Esophagus muscularis mucosa (tissue), 4 donors: Measurements from ENCODE around the gene LDLRAD3. TPM values are rescaled to one million over a fixed set of nuclear protein-coding genes. Genes with fewer than 3 reads are reported as not detected.

ENCODE experiments used
- DNase-seq: peaks from one replicate; pipeline ENCODE4 v3.0.0-alpha.2; 2017; ENCODE audit errors: extremely low spot score
- H3K27ac ChIP-seq, 4 donors: fragments of 200-600 bp; sonication (generic); replicated peaks in 1 of 4; 1 replicate in 3 of 4; 2 replicates in 1 of 4; pipeline ENCODE4 v1.5.1; 2016 to 2019; ENCODE audit warnings: mild to moderate bottlenecking in 1 of 4
- H3K27me3 ChIP-seq, 4 donors: fragments of 200-600 bp; sonication (generic); one replicate each; pipeline versions ENCODE4 v1.5.1 to v1.6.0; 2016 to 2019
- H3K36me3 ChIP-seq, 4 donors: fragments of 200-600 bp; sonication (generic); one replicate each; pipeline ENCODE4 v1.5.1; 2016 to 2019
- H3K4me1 ChIP-seq, 4 donors: fragments of 200-600 bp; sonication (generic); one replicate each; pipeline ENCODE4 v1.5.1; 2016 to 2019
- H3K4me3 ChIP-seq, 4 donors: fragments of 200-600 bp; sonication (generic); 1 replicate in 2 of 4; 2 replicates in 2 of 4; pipeline ENCODE4 v1.5.1; 2016 to 2019; ENCODE audit warnings: mild to moderate bottlenecking in 4 of 4, moderate library complexity in 1 of 4
- H3K9me3 ChIP-seq, 4 donors: fragments of 200-600 bp; sonication (generic); 1 replicate in 3 of 4; 2 replicates in 1 of 4; pipeline ENCODE4 v1.5.1; 2016 to 2019
- EP300 ChIP-seq: sonication (generic); formaldehyde crosslinking; IDR thresholded peaks from one replicate; pipeline ENCODE4 v1.6.1; 2017; ENCODE audit warnings: antibody characterized with exemption
- POLR2A ChIP-seq: fragments of 450-650 bp; IDR thresholded peaks from one replicate; pipeline ENCODE4 v1.6.1; 2017; ENCODE audit warnings: antibody characterized with exemption, moderate library complexity, mild to moderate bottlenecking, low read depth
- POLR2AphosphoS5 ChIP-seq, 2 donors: sonication (generic); formaldehyde crosslinking; IDR thresholded peaks; one replicate each; pipeline ENCODE4 v1.6.1; 2017; ENCODE audit warnings: antibody characterized with exemption in 2 of 2
- WGBS: methylation state at CpG from one replicate; pipeline ENCODE4 v1.1.5; 2018; 5-methylcytosine and 5-hydroxymethylcytosine counted together
- intact Hi-C: fragments of 100-400 bp; cut with DNase I; formaldehyde crosslinking; loops from one replicate; pipeline ENCODE4 v1.15.1; 2023
- total RNA-seq, 4 donors: library from RNA; depleted of rRNA; stranded (reverse); fragments of >200 nt; gene quantifications; one replicate each; pipeline versions ENCODE4 v1.1.0 to v1.2.1, GENCODE V29; 2016
- TF ChIP-seq, protein P1 (sequence below), 3 experiments: fragments of 200-600 bp in 2 of 3; fragments of 450-650 bp in 1 of 3; sonication (generic) in 2 of 3; IDR thresholded peaks; one replicate each; pipeline ENCODE4 v1.5.1; 2017 to 2019; ENCODE audit warnings: antibody characterized with exemption in 3 of 3, mild to moderate bottlenecking in 2 of 3, moderate library complexity in 1 of 3

LDLRAD3 gene
- total RNA-seq, 4 donors from 2014 or later: 6.8 to 8.7 (median 8.2) TPM

GRCh38 chr11:36215693-36216060 lies 271.8 kb downstream of the LDLRAD3 start:
- Histone ChIP-seq H3K4me3 (no peak overlapping the region), H3K27ac (no peak overlapping the region), H3K27me3 (no peaks in the 10 kb centered on the region), H3K36me3 (no peaks in the 10 kb centered on the region), H3K4me1 (no peaks in the 10 kb centered on the region), H3K9me3 (peaks cover 0 to 11% (median 10%) of the 10 kb centered on the region in 4 donors)
- DNase-seq: no peak
- intact Hi-C loops: no loop called here
- 92% methylated on average over 5 of the region's 7 CpGs for WGBS
- TF ChIP-seq, protein P1, sequence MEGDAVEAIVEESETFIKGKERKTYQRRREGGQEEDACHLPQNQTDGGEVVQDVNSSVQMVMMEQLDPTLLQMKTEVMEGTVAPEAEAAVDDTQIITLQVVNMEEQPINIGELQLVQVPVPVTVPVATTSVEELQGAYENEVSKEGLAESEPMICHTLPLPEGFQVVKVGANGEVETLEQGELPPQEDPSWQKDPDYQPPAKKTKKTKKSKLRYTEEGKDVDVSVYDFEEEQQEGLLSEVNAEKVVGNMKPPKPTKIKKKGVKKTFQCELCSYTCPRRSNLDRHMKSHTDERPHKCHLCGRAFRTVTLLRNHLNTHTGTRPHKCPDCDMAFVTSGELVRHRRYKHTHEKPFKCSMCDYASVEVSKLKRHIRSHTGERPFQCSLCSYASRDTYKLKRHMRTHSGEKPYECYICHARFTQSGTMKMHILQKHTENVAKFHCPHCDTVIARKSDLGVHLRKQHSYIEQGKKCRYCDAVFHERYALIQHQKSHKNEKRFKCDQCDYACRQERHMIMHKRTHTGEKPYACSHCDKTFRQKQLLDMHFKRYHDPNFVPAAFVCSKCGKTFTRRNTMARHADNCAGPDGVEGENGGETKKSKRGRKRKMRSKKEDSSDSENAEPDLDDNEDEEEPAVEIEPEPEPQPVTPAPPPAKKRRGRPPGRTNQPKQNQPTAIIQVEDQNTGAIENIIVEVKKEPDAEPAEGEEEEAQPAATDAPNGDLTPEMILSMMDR (IDR thresholded peaks at IDR 0.05): no peak
- TF ChIP-seq POLR2AphosphoS5 (IDR thresholded peaks at IDR 0.05): no peak

GRCh38 chr11:36216061-36216615 lies 272.3 kb downstream of the LDLRAD3 start:
- WGBS: 97% methylated on average over 3 of the region's 3 CpGs
- Histone ChIP-seq H3K36me3 (no peaks in the 10 kb centered on the region), H3K4me3 (no peak overlapping the region), H3K9me3 (peaks cover 0 to 11% (median 10%) of the 10 kb centered on the region in 4 donors), H3K27ac (no peak overlapping the region), H3K4me1 (no peaks in the 10 kb centered on the region), H3K27me3 (no peaks in the 10 kb centered on the region)
- TF ChIP-seq, protein P1 (IDR thresholded peaks at IDR 0.05): no peak
- intact Hi-C loops: no loop called here
- no peak for DNase-seq

DNA sequence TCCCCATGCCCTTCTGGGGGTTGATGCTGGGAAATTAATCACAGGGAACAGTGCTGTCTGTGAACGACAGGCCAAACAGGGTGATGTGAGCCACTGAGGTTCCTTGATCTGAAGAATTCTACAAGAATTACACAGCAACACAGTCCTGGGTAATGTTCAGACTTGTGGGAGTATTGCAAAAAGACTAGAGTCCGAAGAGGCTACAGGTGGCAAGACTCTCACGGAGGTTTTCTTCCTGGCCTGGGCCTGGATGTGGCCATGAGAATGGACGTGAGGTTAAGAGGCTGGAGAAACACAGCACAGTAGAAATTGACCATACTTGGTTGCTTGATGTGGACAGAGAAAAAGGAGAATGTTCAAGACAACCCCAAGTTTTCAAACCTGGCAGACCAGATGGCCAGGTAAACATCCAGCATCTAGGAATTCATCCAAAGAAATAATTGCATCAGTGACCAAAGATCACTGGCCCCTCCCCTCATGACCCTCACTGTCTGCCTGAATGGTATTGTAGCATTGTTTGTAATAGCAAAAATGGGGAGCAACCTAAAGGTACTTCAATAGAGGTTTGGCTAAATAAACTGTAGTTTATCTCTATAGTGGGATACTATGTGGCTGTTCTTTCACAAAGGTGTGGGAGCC lies 274.5 kb downstream of the LDLRAD3 start:
- H3K27me3 ChIP-seq: no peaks in the 10 kb centered on the region

GRCh38 chr11:36219996-36220395 lies 276.1 kb downstream of the LDLRAD3 start:
- peaks cover 0 to 14% (median 12%) of the 10 kb centered on the region in 4 donors for H3K4me1 ChIP-seq

More for the DNA sequence above, 274.5 kb downstream of the LDLRAD3 start:
- intact Hi-C loops: no loop called here
- peaks cover 0 to 11% (median 10%) of the 10 kb centered on the region in 4 donors for H3K9me3 ChIP-seq
- H3K27ac ChIP-seq: no peak overlapping the region
- no peaks in the 10 kb centered on the region for H3K36me3 ChIP-seq
- TF ChIP-seq EP300 (no peak), POLR2A (no peak)
- TF ChIP-seq, protein P1 (IDR thresholded peaks at IDR 0.05): no peak
- H3K4me3 ChIP-seq: no peak overlapping the region
- DNase-seq: no peak
- peaks cover 0 to 11% (median 10%) of the 10 kb centered on the region in 4 donors for H3K4me1 ChIP-seq
- 97% methylated on average over 4 of the region's 4 CpGs for WGBS

More at GRCh38 chr11:36219996-36220395, 276.1 kb downstream of the LDLRAD3 start:
- no peak for DNase-seq
- Histone ChIP-seq H3K27ac (no peak overlapping the region), H3K36me3 (no peaks in the 10 kb centered on the region), H3K4me3 (no peak overlapping the region), H3K27me3 (no peaks in the 10 kb centered on the region), H3K9me3 (peaks cover 0 to 11% (median 10%) of the 10 kb centered on the region in 4 donors)
- intact Hi-C loops: no loop called here
- TF ChIP-seq POLR2A (no peak), EP300 (no peak), POLR2AphosphoS5 (IDR thresholded peaks at IDR 0.05) (no peak)
- TF ChIP-seq, protein P1 (IDR thresholded peaks at IDR 0.05): no peak
